Thyroid gland (tissue), 4 donors: ENCODE data around the gene JAKMIP1. TPM values are rescaled to one million over a fixed set of nuclear protein-coding genes. Genes with fewer than 3 reads are reported as not detected.

Experiments
- DNase-seq, 2 donors: peaks; one replicate each; pipeline ENCODE4 v3.0.0-alpha.2; 2019
- H3K27ac ChIP-seq, 3 donors: fragments of 200-600 bp; sonication (generic); 1 replicate in 2 of 3; 2 replicates in 1 of 3; pipeline ENCODE4 v1.5.1; 2016 to 2019; ENCODE audit warnings: mild to moderate bottlenecking in 1 of 3, moderate library complexity in 1 of 3
- H3K27me3 ChIP-seq: fragments of 200-600 bp; sonication (generic); one replicate; pipeline ENCODE4 v1.5.1; 2019
- H3K36me3 ChIP-seq, 2 donors: fragments of 200-600 bp; sonication (generic); one replicate each; pipeline ENCODE4 v1.5.1; 2016 to 2019
- H3K4me1 ChIP-seq, 2 donors: fragments of 200-600 bp; sonication (generic); one replicate each; pipeline ENCODE4 v1.5.1; 2017 to 2019
- H3K4me3 ChIP-seq, 3 donors: fragments of 200-600 bp; sonication (generic); replicated peaks in 1 of 3; 1 replicate in 2 of 3; 2 replicates in 1 of 3; pipeline ENCODE4 v1.5.1; 2016; ENCODE audit warnings: mild to moderate bottlenecking in 1 of 3
- H3K9me3 ChIP-seq: fragments of 200-600 bp; sonication (generic); one replicate; pipeline ENCODE4 v1.5.1; 2017
- CTCF ChIP-seq, 6 experiments: fragments of 200-600 bp in 3 of 6; fragments of 450-650 bp in 3 of 6; sonication (generic) in 3 of 6; IDR thresholded peaks; one replicate each; pipeline ENCODE4 v1.5.1; 2016 to 2019; ENCODE audit warnings: antibody characterized with exemption in 6 of 6, mild to moderate bottlenecking in 2 of 6, inconsistent platforms in 1 of 6, moderate library complexity in 1 of 6
- POLR2A ChIP-seq, 2 donors: fragments of 450-650 bp; IDR thresholded peaks; one replicate each; pipeline ENCODE4 v1.6.1; 2017; ENCODE audit warnings: antibody characterized with exemption in 2 of 2, mild to moderate bottlenecking in 2 of 2, moderate library complexity in 1 of 2
- WGBS, 2 donors: methylation state at CpG; one replicate each; pipeline ENCODE4 v1.1.5; 2017; 5-methylcytosine and 5-hydroxymethylcytosine counted together
- intact Hi-C: fragments of 100-400 bp; cut with DNase I; formaldehyde crosslinking; loops from one replicate; pipeline ENCODE4 v1.15.1; 2023
- total RNA-seq, 4 donors: library from RNA; depleted of rRNA; stranded (reverse); fragments of >200 nt; gene quantifications; one replicate each; pipeline ENCODE4 v1.2.3, GENCODE V29; 2016

The JAKMIP1 gene
- total RNA-seq, 4 donors from 2014 or later = 0.67 to 1.9 (median 1.1) TPM

- 68 to 74% methylated on average over 44 to 47 of the region's 60 CpGs for WGBS, 2 donors
- TF ChIP-seq POLR2A (IDR thresholded peaks at IDR 0.05) (no peak), CTCF (IDR thresholded peaks at IDR 0.05) (no peak)
- peaks cover 6% of the 10 kb centered on the region for H3K27me3 ChIP-seq
- H3K9me3 ChIP-seq = no peaks in the 10 kb centered on the region
- H3K4me3 ChIP-seq = no peak overlapping the region
- no peak for DNase-seq
- H3K36me3 ChIP-seq = no peaks in the 10 kb centered on the region
- intact Hi-C loops = no loop called here
- no peaks in the 10 kb centered on the region for H3K4me1 ChIP-seq
- H3K27ac ChIP-seq = no peak overlapping the region
Measured at GRCh38 chr4:6105311-6105911, 94.9 kb downstream of the JAKMIP1 start.

GRCh38 chr4:6104541-6105130 lies 95.7 kb downstream of the JAKMIP1 start:
- no peak for DNase-seq
- Histone ChIP-seq H3K4me3 (no peak overlapping the region), H3K9me3 (no peaks in the 10 kb centered on the region), H3K27ac (no peak overlapping the region), H3K4me1 (no peaks in the 10 kb centered on the region), H3K36me3 (no peaks in the 10 kb centered on the region), H3K27me3 (peaks cover 6% of the 10 kb centered on the region)
- TF ChIP-seq POLR2A (IDR thresholded peaks at IDR 0.05) (no peak), CTCF (IDR thresholded peaks at IDR 0.05) (no peak)
- intact Hi-C loops = no loop called here
- 64 to 79% methylated on average over 7 of the region's 7 CpGs for whole genome bisulfite sequencing, 2 donors

GRCh38 chr4:6097581-6097980 lies 102.8 kb downstream of the JAKMIP1 start:
- H3K36me3 ChIP-seq = no peaks in the 10 kb centered on the region
- no peak overlapping the region for H3K27ac ChIP-seq
- H3K4me1 ChIP-seq = no peaks in the 10 kb centered on the region
- WGBS, 2 donors = 90 to 93% methylated on average over 5 of the region's 5 CpGs
- no peaks in the 10 kb centered on the region for H3K9me3 ChIP-seq
- intact Hi-C loops = no loop called here
- no peak for DNase-seq
- H3K4me3 ChIP-seq = no peak overlapping the region
- H3K27me3 ChIP-seq = no peaks in the 10 kb centered on the region
- no peak for TF ChIP-seq CTCF (IDR thresholded peaks at IDR 0.05)
- TF ChIP-seq POLR2A (IDR thresholded peaks at IDR 0.05) = no peak

GRCh38 chr4:6095897-6096296 lies 104.5 kb downstream of the JAKMIP1 start:
- Histone ChIP-seq H3K4me3 (no peak overlapping the region), H3K27ac (no peak overlapping the region), H3K4me1 (peaks cover 0 to 4% of the 10 kb centered on the region in 2 donors), H3K36me3 (no peaks in the 10 kb centered on the region), H3K9me3 (no peaks in the 10 kb centered on the region), H3K27me3 (no peaks in the 10 kb centered on the region)
- DNase-seq = no peak
- TF ChIP-seq CTCF (IDR thresholded peaks at IDR 0.05) (no peak), POLR2A (IDR thresholded peaks at IDR 0.05) (no peak)
- WGBS, 2 donors = 92 to 95% methylated on average over 6 of the region's 6 CpGs
- intact Hi-C loops = no loop called here

GRCh38 chr4:6095023-6095752 lies 105.2 kb downstream of the JAKMIP1 start:
- H3K4me3 ChIP-seq = no peak overlapping the region
- H3K36me3 ChIP-seq = no peaks in the 10 kb centered on the region
- no peak for DNase-seq
- intact Hi-C loops = no loop called here
- peaks cover 0 to 4% of the 10 kb centered on the region in 2 donors for H3K4me1 ChIP-seq
- TF ChIP-seq CTCF (IDR thresholded peaks at IDR 0.05) = no peak
- no peak for TF ChIP-seq POLR2A (IDR thresholded peaks at IDR 0.05)
- H3K27ac ChIP-seq = no peak overlapping the region
- WGBS, 2 donors = 66 to 68% methylated on average over 8 of the region's 8 CpGs
- H3K9me3 ChIP-seq = no peaks in the 10 kb centered on the region
- H3K27me3 ChIP-seq = no peaks in the 10 kb centered on the region
